ENCODE data around the gene AVEN. TPM values are rescaled to one million over a fixed set of nuclear protein-coding genes. Genes with fewer than 3 reads are reported as not detected.

AVEN gene
- total RNA-seq, 1 donor from 2014 or later = 8.9 TPM

DNA sequence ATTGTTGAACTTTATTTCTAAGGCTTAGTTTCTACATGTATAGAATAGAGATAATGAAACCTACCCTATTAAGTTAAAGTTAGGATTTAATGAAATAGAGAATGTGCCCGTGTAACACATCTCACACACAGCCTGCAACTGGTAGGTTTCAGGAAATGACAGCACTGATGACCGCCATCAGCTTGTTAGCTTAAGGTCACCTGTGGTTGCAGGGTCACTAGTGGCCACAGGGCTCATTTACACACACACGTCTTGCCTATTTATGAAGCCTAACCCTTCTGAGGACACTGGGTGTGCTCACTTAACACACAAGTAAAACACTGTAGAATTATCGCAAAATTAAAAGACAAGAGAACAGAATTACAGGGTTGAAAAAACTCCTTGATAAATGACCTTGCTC is 50.6 kb downstream of the AVEN start:
- ATAC-seq (no peak), DNase-seq (ENCODE audit: low spot score) (no peak)

DNA sequence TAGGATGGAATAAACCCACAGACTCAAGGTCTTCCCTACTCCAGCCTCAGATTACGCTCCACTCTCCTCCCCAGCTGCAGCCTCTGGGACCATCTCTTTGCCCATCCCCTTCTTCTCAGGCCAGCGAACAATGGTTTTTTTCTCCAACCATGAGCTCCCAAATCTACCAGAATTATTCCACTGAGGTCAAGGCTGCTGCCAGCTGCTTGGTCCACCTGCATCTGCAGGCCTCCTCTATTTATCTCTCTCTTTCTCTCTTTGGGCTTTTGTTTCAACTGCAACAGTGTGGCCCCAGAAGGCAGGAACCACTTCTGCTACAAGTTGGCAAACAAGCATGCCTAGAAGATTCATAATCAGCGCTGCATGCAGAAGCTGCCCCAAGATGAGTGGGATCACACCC is 51.6 kb downstream of the AVEN start:
- no peak for ATAC-seq

DNA sequence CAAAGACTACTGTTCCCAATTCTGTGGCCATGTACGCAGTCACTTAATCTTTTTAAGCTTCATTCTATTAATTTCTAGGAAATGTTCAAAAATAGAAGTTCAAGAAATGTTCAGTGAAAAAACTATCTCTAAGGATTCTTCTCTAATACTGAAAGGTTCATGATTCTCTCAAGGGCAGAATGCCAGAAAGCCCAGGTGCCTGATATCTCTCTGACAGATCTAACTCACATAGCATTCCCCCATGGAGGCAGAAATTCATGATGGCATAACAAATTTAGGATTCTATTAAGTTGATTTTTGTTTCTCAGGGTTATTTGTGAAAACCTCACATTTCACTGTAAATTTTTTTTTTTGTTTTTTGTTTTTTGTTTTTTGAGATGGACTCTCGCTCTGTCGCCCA is 53.3 kb downstream of the AVEN start:
- no peak for ATAC-seq
- no peak for DNase-seq (ENCODE audit: low spot score)

More for the DNA sequence above, 51.6 kb downstream of the AVEN start:
- no peak for DNase-seq (ENCODE audit: low spot score)

DNA sequence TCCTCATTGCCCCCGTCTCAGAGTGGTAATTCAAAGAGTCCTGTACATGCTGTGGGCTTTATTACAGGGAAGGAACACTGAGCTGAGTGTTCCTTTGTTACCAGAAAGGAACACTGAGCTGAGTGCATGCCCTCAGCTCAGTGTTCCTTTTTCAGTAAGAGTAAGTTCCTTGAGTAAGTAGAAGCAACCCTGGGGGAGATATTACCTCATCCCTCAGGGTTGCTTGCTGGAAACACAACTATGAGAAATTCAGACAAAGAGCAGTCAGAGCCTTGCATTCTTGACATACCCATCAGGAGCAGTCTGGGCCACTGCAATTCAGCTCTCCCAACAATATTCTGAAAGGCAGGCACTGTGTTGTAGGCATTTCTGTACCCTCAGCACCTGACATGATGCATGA is 53.7 kb downstream of the AVEN start:
- DNase-seq (ENCODE audit: low spot score) (no peak), ATAC-seq (no peak)

DNA sequence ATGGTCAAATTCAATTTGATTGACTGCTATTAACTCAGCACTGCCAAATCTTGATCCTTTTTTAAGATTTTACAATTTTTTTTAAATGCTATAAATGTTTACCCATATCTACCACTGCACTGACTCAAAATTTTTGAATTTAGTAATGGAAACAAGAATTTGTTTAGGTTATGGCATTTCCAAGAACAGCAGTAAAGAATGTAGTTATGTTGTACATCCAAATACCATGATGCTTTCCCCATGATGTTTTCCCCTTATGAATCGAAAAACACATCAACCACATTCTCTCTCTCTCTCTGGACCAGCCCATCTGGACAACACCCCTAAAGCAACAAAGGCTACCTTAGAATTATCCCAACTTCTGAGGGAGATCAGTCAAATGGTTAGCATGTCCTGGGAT is 56.5 kb downstream of the AVEN start:
- DNase-seq (ENCODE audit: low spot score) (no peak), ATAC-seq (no peak)

DNA sequence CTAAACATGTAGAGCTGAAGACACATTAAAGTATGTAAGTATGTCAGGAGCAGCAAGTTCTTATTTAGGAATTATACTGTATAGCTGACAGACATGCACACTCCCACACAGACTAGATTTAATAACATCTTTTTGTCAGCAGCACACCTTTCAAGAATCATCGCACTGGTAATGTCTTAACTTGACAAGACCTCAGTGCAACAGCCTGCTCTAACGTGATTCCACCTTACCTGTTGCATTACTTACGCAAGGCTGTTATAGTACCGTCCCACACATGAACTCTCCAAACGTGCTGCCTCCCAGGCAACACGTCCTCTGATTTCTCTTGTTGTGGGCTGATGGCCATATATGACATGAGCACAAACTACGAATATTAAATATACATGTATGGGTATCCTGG is 58.8 kb downstream of the AVEN start:
- DNase-seq (ENCODE audit: low spot score) = no peak
- no peak for ATAC-seq

DNA sequence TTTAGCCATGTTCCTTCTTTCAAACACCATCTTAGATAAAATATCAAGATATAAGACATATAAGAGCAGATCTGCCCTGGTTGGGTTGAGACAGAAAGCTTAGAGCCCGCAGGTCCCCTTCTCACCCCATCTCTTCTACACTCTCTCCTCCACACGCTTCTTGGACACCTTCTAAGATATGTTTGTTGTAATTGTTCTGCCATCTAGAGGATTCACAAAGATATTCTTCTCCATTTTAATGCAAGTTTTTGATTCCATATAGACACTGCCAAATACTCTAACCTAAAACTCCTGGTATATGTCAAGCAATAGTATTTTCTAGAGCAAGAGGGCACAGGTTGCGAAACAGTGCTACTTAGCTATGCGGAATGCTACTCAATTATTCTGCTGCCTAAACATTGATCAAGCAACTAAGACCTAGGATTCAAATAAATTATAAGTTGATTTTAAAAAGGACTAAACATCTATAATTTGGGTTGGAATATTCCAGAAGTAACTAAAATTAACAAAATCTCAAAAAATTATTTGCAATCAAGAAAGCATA is 63.9 kb downstream of the AVEN start:
- no peak for ATAC-seq
- DNase-seq (ENCODE audit: low spot score) = no peak

DNA sequence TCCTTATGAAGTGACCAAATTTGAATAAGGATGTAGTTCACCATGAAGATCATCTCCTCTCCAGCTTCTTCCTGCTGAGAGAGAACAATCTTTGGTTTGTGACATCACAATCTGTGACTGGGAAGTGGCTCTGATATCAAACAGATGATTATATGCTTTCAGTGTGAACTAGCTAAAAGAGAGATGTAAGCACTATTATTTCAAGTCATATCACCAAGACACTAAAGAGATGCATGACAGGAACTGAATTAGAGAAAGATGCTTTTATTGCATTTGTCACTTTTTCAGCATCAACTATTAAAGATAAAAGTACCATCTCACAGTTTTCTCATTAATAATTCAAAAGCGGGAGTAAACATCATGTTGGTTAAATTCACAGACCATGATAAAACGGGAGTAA is 67.2 kb downstream of the AVEN start:
- ATAC-seq = no peak
- no peak for DNase-seq (ENCODE audit: low spot score)

DNA sequence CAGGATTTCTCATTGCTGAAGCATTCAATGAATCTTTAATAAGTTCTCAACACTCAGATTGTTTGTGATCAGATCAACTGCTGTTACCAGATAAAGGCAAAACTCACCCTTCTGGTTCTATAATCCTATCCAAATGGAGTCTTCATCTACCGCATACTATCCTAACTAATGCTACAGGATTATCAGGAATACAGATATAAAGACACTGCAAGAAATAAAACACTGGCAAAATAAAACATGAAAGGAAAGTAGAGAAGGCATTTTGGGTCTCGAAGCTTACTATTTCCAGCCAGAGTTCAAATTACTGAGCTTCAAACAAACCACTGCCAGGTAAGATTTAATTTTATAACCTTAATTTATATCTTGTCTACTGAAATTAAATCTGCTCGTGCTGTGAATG is 70.2 kb downstream of the AVEN start:
- no peak for DNase-seq (ENCODE audit: low spot score)
- ATAC-seq = no peak

DNA sequence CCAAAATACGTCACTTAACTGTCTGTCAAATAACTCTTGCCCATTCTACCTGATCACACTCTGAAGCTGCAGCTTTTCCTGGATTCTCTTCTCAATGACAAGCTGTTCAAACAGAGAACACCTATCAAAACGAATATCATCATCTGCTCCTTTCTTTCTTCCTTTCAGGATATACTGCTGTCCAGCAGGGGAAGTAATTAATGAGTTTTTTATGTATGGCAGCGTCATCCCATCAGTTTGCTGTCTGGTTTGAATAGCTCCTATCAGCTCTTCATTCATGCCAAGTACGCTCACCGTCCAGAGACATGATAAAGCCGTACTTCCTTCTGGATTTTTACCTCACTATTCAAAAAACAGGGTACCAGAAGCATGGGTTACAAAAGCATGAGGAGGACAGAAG is 70.8 kb downstream of the AVEN start, which contains the start of gene CHRM5:
Gene CHRM5, plus strand, starts transcription at position 274 of the 400 bp plus-strand sequence. CDS start 94,221 bp downstream, outside the sequence.
- ATAC-seq (no peak), DNase-seq (ENCODE audit: low spot score) (no peak)

DNA sequence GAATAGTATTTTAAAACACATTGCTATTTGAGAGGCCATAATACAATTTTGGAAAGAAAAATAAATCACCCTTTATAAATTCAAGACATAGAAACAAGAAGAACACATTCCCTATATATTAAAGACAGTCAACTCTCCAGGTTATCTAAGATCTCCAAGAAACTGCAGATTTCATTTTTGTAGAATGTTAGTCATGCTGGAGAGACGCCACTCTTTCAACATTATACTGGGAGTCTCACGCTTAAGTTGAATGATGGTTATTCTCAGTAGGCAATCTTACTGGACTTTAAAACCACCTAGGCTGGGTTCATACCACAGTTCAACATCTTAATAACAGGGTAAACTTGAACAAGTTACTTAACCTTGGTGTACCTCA is 74.4 kb downstream of the AVEN start:
- DNase-seq (ENCODE audit: low spot score) (no peak), ATAC-seq (no peak)

DNA sequence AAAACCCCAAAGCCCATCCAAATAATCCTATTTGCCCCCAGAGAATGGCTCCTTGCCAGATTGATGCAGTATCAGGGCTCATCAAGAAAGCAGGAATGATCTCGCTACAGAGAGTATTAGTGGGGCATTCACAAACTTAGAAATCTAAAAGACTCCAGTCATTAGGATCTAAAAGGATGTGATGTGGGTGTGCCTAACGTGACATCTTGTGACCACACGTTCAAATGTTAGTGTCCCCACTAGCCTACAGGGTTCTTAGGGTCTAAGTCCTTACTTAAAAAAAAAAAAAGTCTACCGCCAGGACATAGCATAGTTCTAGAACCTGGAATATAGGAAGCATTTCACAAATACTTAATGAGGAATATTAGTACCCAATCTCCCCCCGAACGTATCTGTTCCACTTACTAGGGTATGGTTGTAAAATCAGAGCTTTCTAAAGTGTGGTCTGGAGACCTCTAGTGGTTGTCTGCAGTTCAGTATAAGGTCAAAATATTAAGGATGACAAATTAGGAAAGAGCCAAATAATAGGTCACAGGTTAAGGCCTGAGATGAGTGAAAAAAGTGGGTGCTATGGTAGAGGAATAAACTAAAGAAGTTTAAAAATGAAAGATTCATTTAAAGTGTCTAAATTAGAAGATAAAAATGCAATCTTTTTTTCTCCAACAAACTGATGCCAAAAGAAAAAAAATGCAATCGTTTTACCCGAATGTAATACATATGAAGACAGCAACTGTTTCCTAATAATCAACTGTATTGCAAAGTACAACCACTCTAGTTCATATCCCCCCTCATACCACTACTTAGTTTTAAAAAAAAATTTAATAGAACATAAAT is 75.0 kb downstream of the AVEN start:
- no peak for DNase-seq (ENCODE audit: low spot score)
- ATAC-seq = peak; percentile 81

DNA sequence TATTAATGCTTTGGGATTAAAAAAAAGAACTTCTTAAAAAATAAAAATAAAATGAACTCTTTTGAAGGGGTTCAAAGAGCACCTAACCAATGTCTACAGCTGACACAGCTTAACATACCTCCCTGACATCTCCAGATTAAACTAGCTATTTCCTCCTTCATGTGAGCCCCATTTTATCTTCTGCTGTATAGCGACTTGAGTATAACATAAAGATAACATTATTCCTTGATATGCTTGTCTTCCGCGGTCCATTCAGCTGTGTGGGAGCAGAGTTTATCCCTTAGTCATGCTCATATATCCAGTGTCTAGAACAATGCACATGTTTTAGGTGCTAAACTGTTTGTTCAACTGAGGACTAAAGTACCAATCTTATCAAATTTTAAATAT is 78.5 kb downstream of the AVEN start:
- DNase-seq (ENCODE audit: low spot score) (no peak), ATAC-seq (no peak)

DNA sequence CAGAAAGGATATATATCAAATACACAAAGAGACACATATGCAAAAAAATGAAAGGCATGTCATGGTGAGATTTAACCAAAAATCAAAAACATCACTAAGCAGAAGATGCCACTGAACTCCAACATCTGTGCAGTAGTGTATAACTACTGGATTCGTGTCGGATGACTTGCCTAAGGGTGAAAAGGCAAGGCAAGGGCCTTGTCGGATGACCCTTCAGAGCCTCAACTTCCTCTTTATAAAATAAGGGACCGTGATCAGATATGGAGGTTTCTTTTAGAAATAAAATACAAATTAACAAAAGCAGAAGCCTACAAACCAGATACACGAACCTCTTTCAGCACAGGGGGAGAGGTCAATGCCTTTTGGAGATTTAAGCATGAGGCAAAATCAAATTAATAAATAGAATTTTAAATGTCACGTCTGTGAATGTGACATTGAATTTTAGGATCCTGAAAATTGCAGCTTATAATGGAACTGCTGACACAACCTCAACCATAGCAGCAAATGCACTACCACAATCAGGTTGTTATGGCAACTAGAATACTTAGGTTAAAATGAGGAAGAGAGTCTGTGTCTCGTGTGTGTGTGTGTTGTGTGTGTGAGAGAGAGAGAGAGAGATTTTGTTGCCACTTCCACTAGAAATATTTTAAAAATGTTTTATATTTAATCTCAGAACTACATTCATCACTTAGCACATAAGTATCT is 79.0 kb downstream of the AVEN start:
- ATAC-seq (no peak), DNase-seq (ENCODE audit: low spot score) (no peak)

DNA sequence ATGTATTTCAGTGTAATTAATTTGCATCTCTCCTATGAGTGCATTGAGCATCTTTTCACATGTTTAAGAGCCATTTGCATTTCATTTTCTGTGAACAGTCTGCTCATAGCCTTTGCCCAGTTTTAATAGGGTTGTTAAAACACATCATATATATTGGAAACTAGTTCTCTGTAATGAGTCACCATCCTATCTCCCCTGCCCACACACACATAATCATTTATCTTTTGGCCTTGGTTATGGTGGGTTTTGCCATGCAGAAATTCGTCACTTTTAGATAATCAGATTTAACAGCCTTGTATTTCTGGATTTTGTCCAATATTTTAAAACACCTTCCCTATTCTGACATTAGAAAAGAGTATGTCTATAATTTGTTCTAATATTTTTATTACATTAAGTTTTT is 82.6 kb downstream of the AVEN start:
- ATAC-seq (no peak), DNase-seq (ENCODE audit: low spot score) (no peak)

DNA sequence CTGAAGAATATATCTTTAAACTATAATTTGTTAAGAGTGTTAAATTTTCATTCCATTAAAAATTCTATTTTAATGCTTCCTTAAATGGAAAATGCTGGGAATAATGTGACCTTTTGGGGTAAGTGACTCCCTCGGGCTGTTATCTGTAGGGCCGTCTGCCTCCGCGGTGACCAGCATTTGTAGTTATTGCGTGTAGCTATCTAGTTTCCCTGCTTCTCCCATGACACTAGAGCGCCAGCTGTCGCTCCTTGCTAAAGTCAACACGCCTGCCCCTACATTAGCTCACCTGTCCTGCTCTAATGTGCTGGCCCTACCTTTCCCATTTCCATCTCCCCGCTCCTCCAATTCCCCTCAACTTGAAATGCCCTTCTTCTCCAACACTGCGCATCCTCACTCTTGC is 83.1 kb downstream of the AVEN start:
- ATAC-seq = no peak
- DNase-seq (ENCODE audit: low spot score) = no peak

DNA sequence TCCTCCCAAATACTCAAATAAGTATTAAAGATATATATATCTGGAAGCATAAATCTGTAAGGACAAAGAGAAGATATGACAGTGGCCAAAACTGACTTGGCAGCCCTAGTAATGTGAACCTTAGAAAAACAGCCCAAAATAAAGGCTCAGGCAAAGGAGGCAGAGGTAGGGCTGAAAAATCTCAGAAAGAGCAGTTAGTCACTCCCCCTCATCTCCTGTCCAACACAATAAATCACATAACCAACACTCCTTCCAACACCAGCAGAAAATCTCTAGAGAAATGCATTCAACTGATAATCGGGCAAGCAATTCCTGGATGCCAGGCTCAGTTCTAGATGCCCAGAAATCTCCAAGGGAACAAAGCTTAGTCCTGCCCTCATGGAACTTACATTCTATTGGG is 92.9 kb downstream of the AVEN start:
- no peak for ATAC-seq
- DNase-seq (ENCODE audit: low spot score) = no peak

DNA sequence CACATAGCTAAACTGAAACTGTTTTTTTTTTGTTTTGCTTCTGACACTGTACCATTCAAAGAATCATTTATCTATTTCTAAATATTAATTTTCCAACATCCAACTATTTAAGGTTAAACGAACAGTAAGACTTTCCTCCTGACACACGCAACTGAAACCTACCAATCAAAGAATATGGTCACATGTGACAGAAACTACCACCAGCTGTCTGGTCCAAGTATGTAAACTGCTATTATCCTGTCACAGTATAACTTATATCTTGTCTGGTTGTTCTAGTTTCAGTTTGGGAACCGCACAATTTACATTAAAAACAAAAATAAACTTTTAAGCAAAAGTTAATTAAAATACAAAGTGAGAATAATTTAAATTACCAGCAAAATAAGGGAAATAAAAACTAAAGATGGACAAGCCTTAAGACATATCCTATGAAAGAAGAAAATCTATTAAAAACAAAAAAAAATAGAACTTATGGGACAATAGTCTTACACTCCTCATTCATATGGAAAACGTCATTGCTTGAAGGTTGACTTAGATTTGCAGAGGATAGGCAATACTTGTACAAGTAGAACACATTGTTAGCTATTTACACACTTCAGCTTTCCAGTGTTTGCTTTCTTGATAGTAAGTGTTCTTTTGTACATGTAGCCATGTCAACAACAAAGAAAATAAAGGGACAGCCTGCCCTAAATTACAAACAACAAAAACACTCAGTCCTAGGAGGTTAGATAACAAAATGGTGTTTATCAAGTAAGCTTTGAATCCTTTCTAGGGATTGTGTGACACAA is 97.5 kb downstream of the AVEN start:
- DNase-seq (ENCODE audit: low spot score) = no peak
- ATAC-seq = peak; percentile 52

DNA sequence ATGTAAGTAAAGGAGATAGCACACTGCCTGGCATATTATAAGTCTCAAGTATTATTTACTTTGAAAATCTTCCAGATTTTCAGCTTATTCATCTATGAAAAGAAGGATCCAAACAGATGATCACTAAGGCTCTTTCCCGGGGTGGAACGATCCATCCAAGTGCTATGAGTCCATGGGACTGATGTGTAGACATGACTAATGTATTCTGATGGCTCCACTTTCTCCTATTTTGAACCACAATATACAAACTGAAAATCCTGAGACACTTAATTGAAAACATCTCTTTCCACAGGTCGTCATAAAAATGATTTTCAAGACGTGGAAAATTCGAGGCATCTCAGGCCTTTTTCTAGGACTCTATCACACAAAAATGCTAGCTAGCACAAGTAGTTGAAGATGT is 104.1 kb downstream of the AVEN start:
- DNase-seq (ENCODE audit: low spot score) = no peak
- no peak for ATAC-seq

DNA sequence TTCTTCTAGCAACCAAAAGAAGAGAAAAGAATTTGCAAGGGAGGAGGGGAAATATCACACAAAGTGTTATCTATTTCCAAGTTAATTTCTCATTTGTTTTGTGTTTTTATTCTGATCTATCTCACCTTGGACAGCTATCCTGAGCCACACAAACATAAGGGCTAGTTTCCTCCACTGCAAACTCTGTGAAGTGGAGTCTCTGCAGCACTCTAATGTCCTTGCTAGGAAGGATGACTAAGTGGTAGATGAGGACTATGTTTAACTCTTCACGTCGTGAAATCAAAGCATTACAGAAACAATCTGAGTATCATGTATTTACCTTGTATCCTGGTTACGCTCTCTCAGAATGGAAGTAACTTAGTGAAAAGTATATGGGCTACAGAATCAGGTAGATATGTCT is 104.6 kb downstream of the AVEN start:
- no peak for DNase-seq (ENCODE audit: low spot score)
- ATAC-seq = no peak

DNA sequence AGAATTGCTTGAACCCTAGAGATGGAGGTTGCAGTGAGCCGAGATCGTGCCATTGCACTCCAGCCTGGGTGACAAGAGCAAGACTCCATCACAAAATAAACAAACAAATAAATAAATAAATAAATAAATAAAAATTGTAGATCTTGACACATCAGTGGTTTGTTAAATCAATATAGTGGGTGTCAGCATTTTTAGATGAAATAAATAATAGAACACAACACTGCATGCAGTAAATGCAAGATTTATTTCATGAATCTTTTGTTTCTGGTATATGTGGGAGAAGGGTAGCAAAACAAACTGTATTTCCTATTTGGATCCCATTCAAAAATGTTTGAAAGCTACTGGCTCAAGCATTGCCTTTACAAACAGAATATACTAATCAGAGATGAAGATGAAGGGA is 106.3 kb downstream of the AVEN start:
- ATAC-seq (no peak), DNase-seq (ENCODE audit: low spot score) (no peak)
